Neural progenitor cell (in vitro differentiated cells): ENCODE data around the gene WDR88. TPM values are rescaled to one million over a fixed set of nuclear protein-coding genes. Genes with fewer than 3 reads are reported as not detected.

Experiments
- DNase-seq: peaks from one replicate; pipeline ENCODE4 v3.0.0-alpha.2; 2016; ENCODE audit warnings: low spot score
- H2AFZ ChIP-seq: fragments of 200-600 bp; sonication (generic); replicated peaks from 2 replicates; pipeline ENCODE4 v1.6.1; 2016; ENCODE audit warnings: antibody characterized with exemption
- H3F3A ChIP-seq: fragments of 200-600 bp; sonication (generic); 2 replicates; pipeline ENCODE4 v1.6.1; 2016; ENCODE audit warnings: antibody characterized with exemption, low read depth
- H3K27ac ChIP-seq: fragments of 200-600 bp; sonication (generic); 2 replicates; pipeline ENCODE4 v1.5.1; 2016; ENCODE audit warnings: mild to moderate bottlenecking
- H3K27me3 ChIP-seq: fragments of 200-600 bp; sonication (generic); 2 replicates; pipeline ENCODE4 v1.6.1; 2016; ENCODE audit warnings: mild to moderate bottlenecking, moderate library complexity
- H3K36me3 ChIP-seq: fragments of 200-600 bp; sonication (generic); 2 replicates; pipeline ENCODE4 v1.5.1; 2016
- H3K4me1 ChIP-seq: fragments of 200-600 bp; sonication (generic); 2 replicates; pipeline ENCODE4 v1.6.1; 2016; ENCODE audit warnings: mixed run types
- H3K4me2 ChIP-seq: fragments of 200-600 bp; sonication (generic); 2 replicates; pipeline ENCODE4 v1.6.1; 2016
- H3K4me3 ChIP-seq: fragments of 200-600 bp; sonication (generic); 2 replicates; pipeline ENCODE4 v1.5.1; 2016
- H3K79me2 ChIP-seq: fragments of 200-600 bp; sonication (generic); 2 replicates; pipeline ENCODE4 v1.6.1; 2016; ENCODE audit warnings: low read depth
- H3K9ac ChIP-seq: fragments of 200-600 bp; sonication (generic); 2 replicates; pipeline ENCODE4 v1.6.1; 2016
- H3K9me3 ChIP-seq: fragments of 200-600 bp; sonication (generic); 2 replicates; pipeline ENCODE4 v1.5.1; 2016; ENCODE audit warnings: low read depth
- H4K20me1 ChIP-seq: fragments of 200-600 bp; sonication (generic); 2 replicates; pipeline ENCODE4 v1.6.1; 2016; ENCODE audit warnings: low read depth
- H3K27ac Mint-ChIP-seq: 3 replicates; pipeline ENCODE4 v1.8.0; 2021; ENCODE audit warnings: mixed read lengths
- H3K27me3 Mint-ChIP-seq: 2 replicates; pipeline ENCODE4 v1.8.0; 2022; ENCODE audit warnings: low read depth, mild to moderate bottlenecking, inconsistent platforms, moderate library complexity, mixed read lengths; ENCODE audit not compliant: insufficient read depth
- H3K36me3 Mint-ChIP-seq: 3 replicates; pipeline ENCODE4 v1.8.0; 2021; ENCODE audit warnings: mixed read lengths
- H3K4me1 Mint-ChIP-seq: 3 replicates; pipeline ENCODE4 v1.8.0; 2021; ENCODE audit warnings: mixed read lengths
- H3K4me3 Mint-ChIP-seq: 3 replicates; pipeline ENCODE4 v1.8.0; 2021; ENCODE audit warnings: mild to moderate bottlenecking, moderate library complexity, mixed read lengths
- H3K9me3 Mint-ChIP-seq: 3 replicates; pipeline ENCODE4 v1.8.0; 2020; ENCODE audit warnings: mixed read lengths
- EZH2 ChIP-seq: fragments of 200-600 bp; sonication (generic); IDR thresholded peaks from 2 replicates; pipeline ENCODE4 v1.6.1; 2017; ENCODE audit warnings: antibody characterized with exemption, mild to moderate bottlenecking, moderate library complexity
- EZH2phosphoT487 ChIP-seq: fragments of 200-600 bp; sonication (generic); IDR thresholded peaks from 2 replicates; pipeline ENCODE4 v1.6.1; 2017; ENCODE audit warnings: antibody characterized with exemption
- total RNA-seq: library from RNA; depleted of rRNA; stranded (reverse); fragments of >200 nt; gene quantifications from 2 replicates; pipeline ENCODE4 v1.2.3, GENCODE V29; 2015; ENCODE audit warnings: low replicate concordance
- TF ChIP-seq, protein P1 (sequence below): fragments of 200-600 bp; sonication (generic); IDR thresholded peaks from 2 replicates; pipeline ENCODE4 v1.5.1; 2017; ENCODE audit warnings: antibody characterized with exemption, mild to moderate bottlenecking

Gene WDR88
- total RNA-seq, 1 donor from 2014 or later: not detected

- no peak overlapping the region for H3K4me2 ChIP-seq
- Mint-ChIP-seq H3K27ac (no peak overlapping the region), H3K4me1 (no peaks in the 10 kb centered on the region), H3K4me3 (no peak overlapping the region), H3K9me3 (no peaks in the 10 kb centered on the region), H3K27me3 (no peaks in the 10 kb centered on the region), H3K36me3 (peaks cover 23% of the 10 kb centered on the region)
- H3K27me3 ChIP-seq: no peaks in the 10 kb centered on the region
- TF ChIP-seq EZH2 (no peak), EZH2phosphoT487 (no peak)
- TF ChIP-seq, protein P1, sequence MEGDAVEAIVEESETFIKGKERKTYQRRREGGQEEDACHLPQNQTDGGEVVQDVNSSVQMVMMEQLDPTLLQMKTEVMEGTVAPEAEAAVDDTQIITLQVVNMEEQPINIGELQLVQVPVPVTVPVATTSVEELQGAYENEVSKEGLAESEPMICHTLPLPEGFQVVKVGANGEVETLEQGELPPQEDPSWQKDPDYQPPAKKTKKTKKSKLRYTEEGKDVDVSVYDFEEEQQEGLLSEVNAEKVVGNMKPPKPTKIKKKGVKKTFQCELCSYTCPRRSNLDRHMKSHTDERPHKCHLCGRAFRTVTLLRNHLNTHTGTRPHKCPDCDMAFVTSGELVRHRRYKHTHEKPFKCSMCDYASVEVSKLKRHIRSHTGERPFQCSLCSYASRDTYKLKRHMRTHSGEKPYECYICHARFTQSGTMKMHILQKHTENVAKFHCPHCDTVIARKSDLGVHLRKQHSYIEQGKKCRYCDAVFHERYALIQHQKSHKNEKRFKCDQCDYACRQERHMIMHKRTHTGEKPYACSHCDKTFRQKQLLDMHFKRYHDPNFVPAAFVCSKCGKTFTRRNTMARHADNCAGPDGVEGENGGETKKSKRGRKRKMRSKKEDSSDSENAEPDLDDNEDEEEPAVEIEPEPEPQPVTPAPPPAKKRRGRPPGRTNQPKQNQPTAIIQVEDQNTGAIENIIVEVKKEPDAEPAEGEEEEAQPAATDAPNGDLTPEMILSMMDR: no peak
- no peaks in the 10 kb centered on the region for H3F3A ChIP-seq
- DNase-seq: no peak
- no peaks in the 10 kb centered on the region for H3K79me2 ChIP-seq
- no peak overlapping the region for H3K27ac ChIP-seq
- no peak overlapping the region for H3K9ac ChIP-seq
- no peaks in the 10 kb centered on the region for H3K36me3 ChIP-seq
- no peaks in the 10 kb centered on the region for H3K4me1 ChIP-seq
- no peak overlapping the region for H2AFZ ChIP-seq
- no peaks in the 10 kb centered on the region for H3K9me3 ChIP-seq
- H4K20me1 ChIP-seq: no peaks in the 10 kb centered on the region
- no peak overlapping the region for H3K4me3 ChIP-seq
These were observed 30.8 kb upstream of the WDR88 start for GRCh38 chr19:33100894-33101644.

DNA sequence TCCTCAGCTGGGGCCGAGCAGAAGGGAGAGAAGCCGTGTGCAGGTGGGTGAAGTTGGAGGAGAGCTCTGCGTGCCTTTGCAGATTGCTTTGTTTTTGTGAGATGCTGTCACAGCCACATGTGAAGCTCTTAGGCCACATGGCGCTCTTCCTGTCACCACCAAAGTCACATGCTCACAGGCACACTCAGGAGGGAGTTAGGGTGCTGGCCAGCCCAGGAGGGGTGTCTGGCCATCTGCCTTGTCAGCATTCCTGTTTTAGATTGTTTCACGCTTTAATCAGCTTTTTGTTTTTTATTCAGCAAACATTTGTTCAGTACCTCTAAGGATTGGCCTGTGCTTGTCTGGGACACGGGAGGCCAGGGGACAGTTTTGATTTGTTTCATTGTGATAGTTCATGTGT is 29.0 kb upstream of the WDR88 start:
- H3K4me3 ChIP-seq: no peak overlapping the region
- no peak for DNase-seq
- H3K9me3 ChIP-seq: no peaks in the 10 kb centered on the region
- Mint-ChIP-seq H3K4me3 (no peak overlapping the region), H3K4me1 (no peaks in the 10 kb centered on the region), H3K27me3 (peaks cover under 1% of the 10 kb centered on the region), H3K36me3 (peaks cover 17% of the 10 kb centered on the region), H3K27ac (no peak overlapping the region), H3K9me3 (no peaks in the 10 kb centered on the region)
- H4K20me1 ChIP-seq: no peaks in the 10 kb centered on the region
- no peak overlapping the region for H2AFZ ChIP-seq
- H3K4me1 ChIP-seq: no peaks in the 10 kb centered on the region
- H3K4me2 ChIP-seq: no peak overlapping the region
- TF ChIP-seq, protein P1: no peak
- TF ChIP-seq EZH2: no peak
- TF ChIP-seq EZH2phosphoT487: no peak
- H3K27me3 ChIP-seq: no peaks in the 10 kb centered on the region
- no peaks in the 10 kb centered on the region for H3K36me3 ChIP-seq
- no peaks in the 10 kb centered on the region for H3K79me2 ChIP-seq
- H3K27ac ChIP-seq: no peak overlapping the region
- H3F3A ChIP-seq: no peaks in the 10 kb centered on the region
- no peak overlapping the region for H3K9ac ChIP-seq

DNA sequence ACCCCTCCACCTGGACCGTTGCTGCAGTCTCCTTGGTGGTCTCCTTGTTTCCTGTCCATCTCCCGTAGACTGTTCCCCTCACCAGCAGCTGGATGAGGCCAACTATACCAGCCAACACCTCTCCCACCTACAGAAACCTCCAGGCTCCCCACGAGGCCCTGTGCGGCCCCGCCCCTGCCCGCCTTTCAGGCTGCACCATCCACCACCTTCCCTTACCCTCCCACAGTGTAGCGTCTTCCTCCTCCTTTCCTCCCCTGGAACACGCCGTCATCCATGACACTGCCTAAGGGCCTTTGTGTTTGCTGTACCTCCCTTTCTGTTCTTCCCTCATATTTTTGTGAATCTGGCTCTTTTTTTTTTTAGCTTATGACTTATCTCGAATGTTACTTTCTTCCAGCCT is 23.8 kb upstream of the WDR88 start:
- Histone ChIP-seq H3K27ac (no peak overlapping the region), H3K9ac (no peak overlapping the region), H3K79me2 (no peaks in the 10 kb centered on the region), H2AFZ (no peak overlapping the region), H3K4me3 (no peak overlapping the region), H3K27me3 (no peaks in the 10 kb centered on the region), H3K4me1 (no peaks in the 10 kb centered on the region), H3K4me2 (no peak overlapping the region), H4K20me1 (no peaks in the 10 kb centered on the region), H3F3A (no peaks in the 10 kb centered on the region), H3K9me3 (no peaks in the 10 kb centered on the region), H3K36me3 (peaks cover 5% of the 10 kb centered on the region)
- no peaks in the 10 kb centered on the region for H3K4me1 Mint-ChIP-seq
- no peak overlapping the region for H3K27ac Mint-ChIP-seq
- no peak for DNase-seq
- no peaks in the 10 kb centered on the region for H3K9me3 Mint-ChIP-seq
- no peak for TF ChIP-seq EZH2phosphoT487
- peaks cover 4% of the 10 kb centered on the region for H3K27me3 Mint-ChIP-seq
- H3K36me3 Mint-ChIP-seq: peaks cover 18% of the 10 kb centered on the region
- no peak overlapping the region for H3K4me3 Mint-ChIP-seq

- no peak overlapping the region for H2AFZ ChIP-seq
- H3K9me3 ChIP-seq: no peaks in the 10 kb centered on the region
- no peaks in the 10 kb centered on the region for H3K4me1 Mint-ChIP-seq
- no peak overlapping the region for H3K27ac Mint-ChIP-seq
- TF ChIP-seq EZH2phosphoT487 (no peak), EZH2 (no peak)
- TF ChIP-seq, protein P1: no peak
- no peak overlapping the region for H3K9ac ChIP-seq
- H3K27ac ChIP-seq: no peak overlapping the region
- no peaks in the 10 kb centered on the region for H3K27me3 ChIP-seq
- peaks cover 15% of the 10 kb centered on the region for H3K36me3 Mint-ChIP-seq
- no peaks in the 10 kb centered on the region for H3K9me3 Mint-ChIP-seq
- H4K20me1 ChIP-seq: no peaks in the 10 kb centered on the region
- H3K4me2 ChIP-seq: no peak overlapping the region
- H3K27me3 Mint-ChIP-seq: peaks cover 4% of the 10 kb centered on the region
- no peaks in the 10 kb centered on the region for H3K79me2 ChIP-seq
- no peaks in the 10 kb centered on the region for H3F3A ChIP-seq
- H3K4me3 Mint-ChIP-seq: no peak overlapping the region
- no peaks in the 10 kb centered on the region for H3K4me1 ChIP-seq
- no peak for DNase-seq
- peaks cover 5% of the 10 kb centered on the region for H3K36me3 ChIP-seq
- H3K4me3 ChIP-seq: no peak overlapping the region
These were observed 21.6 kb upstream of the WDR88 start for GRCh38 chr19:33110137-33110910.
